Calu3 (cell line): ENCODE measurements around the gene YOD1. TPM values are rescaled to one million over a fixed set of nuclear protein-coding genes. Genes with fewer than 3 reads are reported as not detected.

Source experiments
- BruUV-seq: library from RNA; stranded (reverse); fragments of 400-500 nt; replicated peaks from 2 replicates; lab custom pipeline; 2021; lab: Mats Ljungman, UMichigan
- CTCF ChIA-PET: fragments of 300-600 bp; sonication (Branson Sonifier 250); formaldehyde crosslinking; loops from one replicate; lab custom pipeline; 2022; ENCODE audit warnings: antibody characterized with exemption; lab: Charles Lee
- DNase-seq: peaks from one replicate; pipeline ENCODE4 v3.0.0; 2022
- H3K27ac Mint-ChIP-seq: one replicate; pipeline ENCODE4 v1.8.0; 2022; ENCODE audit warnings: mixed read lengths; ENCODE audit not compliant: unreplicated experiment
- H3K27me3 Mint-ChIP-seq: one replicate; pipeline ENCODE4 v1.8.0; 2022; ENCODE audit warnings: mixed read lengths; ENCODE audit not compliant: unreplicated experiment
- H3K36me3 Mint-ChIP-seq: one replicate; pipeline ENCODE4 v1.8.0; 2022; ENCODE audit warnings: mild to moderate bottlenecking, moderate library complexity, mixed read lengths; ENCODE audit not compliant: insufficient read depth, unreplicated experiment
- H3K4me1 Mint-ChIP-seq: one replicate; pipeline ENCODE4 v1.8.0; 2022; ENCODE audit warnings: mild to moderate bottlenecking, low read depth, mixed read lengths; ENCODE audit not compliant: unreplicated experiment
- H3K4me3 Mint-ChIP-seq: one replicate; pipeline ENCODE4 v1.8.0; 2022; ENCODE audit warnings: mild to moderate bottlenecking, low read depth, moderate library complexity, mixed read lengths; ENCODE audit not compliant: unreplicated experiment
- H3K9me3 Mint-ChIP-seq: one replicate; pipeline ENCODE4 v1.8.0; 2022; ENCODE audit warnings: low read depth, mixed read lengths; ENCODE audit not compliant: unreplicated experiment
- CTCF ChIP-seq: fragments of 200-600 bp; IDR thresholded peaks from one replicate; pipeline ENCODE4 v1.8.0; 2022; ENCODE audit warnings: antibody characterized with exemption; ENCODE audit not compliant: unreplicated experiment
- intact Hi-C: fragments of 100-400 bp; cut with micrococcal nuclease; formaldehyde crosslinking; loops from one replicate; pipeline ENCODE4 v1.10.0; 2022; ENCODE audit not compliant: unreplicated experiment
- total RNA-seq: library from RNA; stranded (reverse); gene quantifications from 2 replicates; pipeline ENCODE4 v1.2.3, GENCODE V29; 2022

YOD1 gene
- total RNA-seq, 1 experiment from 2014 or later: 22.4 TPM

DNA sequence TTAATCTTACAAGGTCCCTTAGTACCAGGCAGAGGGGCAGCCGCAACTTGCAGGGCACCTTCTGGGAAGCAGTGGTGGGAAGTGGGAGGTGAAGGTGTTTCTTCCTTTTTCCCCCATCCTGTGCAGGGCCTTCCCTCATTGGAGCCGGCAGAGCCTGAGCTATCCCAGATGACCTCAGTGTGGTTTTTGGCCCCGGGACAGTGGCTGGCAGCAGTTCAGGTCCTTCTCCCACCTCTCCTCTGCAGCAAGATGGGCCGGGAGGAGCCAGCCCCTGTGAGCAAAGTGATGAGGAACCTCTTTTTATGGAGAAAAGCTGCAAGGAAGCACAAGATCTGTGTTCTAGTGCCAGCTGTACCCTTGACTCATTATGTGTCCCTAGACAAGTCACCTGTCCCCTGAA, 8.9 kb upstream of the YOD1 start:
- no peak overlapping the region for H3K27ac Mint-ChIP-seq
- H3K36me3 Mint-ChIP-seq: peaks cover 25% of the 10 kb centered on the region
- DNase-seq: no peak
- intact Hi-C loops: loop anchor here (10.0 kb wide), 1 partner anchor 55 kb away; no protein-coding TSS in a partner anchor
- no peak overlapping the region for H3K4me3 Mint-ChIP-seq
- no peak for TF ChIP-seq CTCF
- BruUV-seq: no TSS peak
- no peaks in the 10 kb centered on the region for H3K27me3 Mint-ChIP-seq
- peaks cover 19% of the 10 kb centered on the region for H3K4me1 Mint-ChIP-seq
- no peaks in the 10 kb centered on the region for H3K9me3 Mint-ChIP-seq
- CTCF ChIA-PET: no interaction called here

GRCh38 chr1:207058878-207059867, 8.2 kb upstream of the YOD1 start:
- intact Hi-C loops: loop anchor here (10.0 kb wide), 1 partner anchor 54 kb away; no protein-coding TSS in a partner anchor
- CTCF ChIA-PET: no interaction called here
- H3K27ac Mint-ChIP-seq: no peak overlapping the region
- no peaks in the 10 kb centered on the region for H3K27me3 Mint-ChIP-seq
- no peak overlapping the region for H3K4me3 Mint-ChIP-seq
- peaks cover 26% of the 10 kb centered on the region for H3K4me1 Mint-ChIP-seq
- BruUV-seq: no TSS peak
- DNase-seq: no peak
- H3K36me3 Mint-ChIP-seq: peaks cover 26% of the 10 kb centered on the region
- H3K9me3 Mint-ChIP-seq: no peaks in the 10 kb centered on the region
- no peak for TF ChIP-seq CTCF

DNA sequence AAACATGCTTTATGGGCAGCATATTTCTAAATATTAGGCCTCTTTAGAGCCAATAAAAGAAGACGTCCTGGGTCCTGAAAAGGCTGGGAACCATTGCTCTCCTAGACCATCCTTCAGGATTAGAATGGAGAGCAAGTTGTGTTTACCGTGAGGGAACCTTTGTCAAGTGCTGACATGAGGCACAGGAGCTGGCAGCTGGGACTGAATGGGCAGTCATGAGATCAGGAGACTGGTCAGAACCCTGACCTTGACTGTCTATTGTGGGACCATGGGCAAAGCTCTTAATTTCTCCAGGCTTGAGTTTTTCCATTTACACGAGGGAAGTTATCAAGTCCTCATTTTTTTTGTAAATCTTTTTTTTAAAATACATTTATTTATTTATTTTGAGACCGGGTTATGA, 7.2 kb upstream of the YOD1 start:
- H3K9me3 Mint-ChIP-seq: no peaks in the 10 kb centered on the region
- H3K27me3 Mint-ChIP-seq: no peaks in the 10 kb centered on the region
- no peak overlapping the region for H3K4me3 Mint-ChIP-seq
- no peak overlapping the region for H3K27ac Mint-ChIP-seq
- intact Hi-C loops: loop anchor here (10.0 kb wide), 1 partner anchor 53 kb away; no protein-coding TSS in a partner anchor
- no peak for TF ChIP-seq CTCF
- H3K4me1 Mint-ChIP-seq: peaks cover 30% of the 10 kb centered on the region
- DNase-seq: no peak
- CTCF ChIA-PET: no interaction called here
- BruUV-seq: no TSS peak
- peaks cover 35% of the 10 kb centered on the region for H3K36me3 Mint-ChIP-seq

DNA sequence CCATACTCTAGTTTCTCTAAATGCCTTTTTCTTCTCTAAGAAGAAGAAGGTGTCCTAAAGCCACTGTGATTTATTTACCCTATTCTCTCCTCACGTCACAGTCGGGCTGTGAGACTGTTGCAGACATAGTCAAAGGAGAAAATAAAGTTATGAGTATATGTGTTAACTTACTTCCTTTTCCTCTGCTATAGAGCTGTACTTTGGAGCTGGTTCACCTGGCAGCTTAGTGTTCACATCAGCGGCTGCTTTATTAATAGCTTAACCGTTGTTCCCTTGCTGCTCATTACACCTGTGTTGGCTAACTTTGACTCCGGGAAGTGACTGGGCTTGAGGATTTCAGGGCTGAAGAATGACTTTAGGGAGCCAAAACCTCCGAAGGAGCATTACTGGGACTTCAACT, 5.7 kb upstream of the YOD1 start:
- no peak overlapping the region for H3K4me3 Mint-ChIP-seq
- intact Hi-C loops: loop anchor here (10.0 kb wide), 1 partner anchor 52 kb away; no protein-coding TSS in a partner anchor
- peaks cover 36% of the 10 kb centered on the region for H3K4me1 Mint-ChIP-seq
- no peak overlapping the region for H3K27ac Mint-ChIP-seq
- no peak for DNase-seq
- H3K27me3 Mint-ChIP-seq: no peaks in the 10 kb centered on the region
- CTCF ChIA-PET: no interaction called here
- no peaks in the 10 kb centered on the region for H3K9me3 Mint-ChIP-seq
- no TSS peak for BruUV-seq
- H3K36me3 Mint-ChIP-seq: peaks cover 51% of the 10 kb centered on the region
- TF ChIP-seq CTCF: no peak
